Gastroesophageal sphincter (tissue), 3 donors: ENCODE measurements around the gene NBEA.

Experiments used
- EP300 ChIP-seq: sonication (generic); formaldehyde crosslinking; IDR thresholded peaks from one replicate; pipeline ENCODE4 v1.6.1; 2017; ENCODE audit warnings: antibody characterized with exemption, mild to moderate bottlenecking
- POLR2A ChIP-seq, 2 donors: fragments of 450-650 bp; IDR thresholded peaks; one replicate each; pipeline ENCODE4 v1.6.1; 2017; ENCODE audit warnings: antibody characterized with exemption in 2 of 2, mild to moderate bottlenecking in 2 of 2, moderate library complexity in 1 of 2
- POLR2AphosphoS5 ChIP-seq: sonication (generic); formaldehyde crosslinking; IDR thresholded peaks from one replicate; pipeline ENCODE4 v1.6.1; 2017; ENCODE audit warnings: antibody characterized with exemption
- TF ChIP-seq, protein P1 (sequence below), 4 experiments: fragments of 200-600 bp in 2 of 4; fragments of 450-650 bp in 2 of 4; sonication (generic) in 1 of 4; IDR thresholded peaks; one replicate each; pipeline ENCODE4 v1.5.1; 2017 to 2019; ENCODE audit warnings: antibody characterized with exemption in 4 of 4, mild to moderate bottlenecking in 2 of 4, moderate library complexity in 2 of 4

DNA sequence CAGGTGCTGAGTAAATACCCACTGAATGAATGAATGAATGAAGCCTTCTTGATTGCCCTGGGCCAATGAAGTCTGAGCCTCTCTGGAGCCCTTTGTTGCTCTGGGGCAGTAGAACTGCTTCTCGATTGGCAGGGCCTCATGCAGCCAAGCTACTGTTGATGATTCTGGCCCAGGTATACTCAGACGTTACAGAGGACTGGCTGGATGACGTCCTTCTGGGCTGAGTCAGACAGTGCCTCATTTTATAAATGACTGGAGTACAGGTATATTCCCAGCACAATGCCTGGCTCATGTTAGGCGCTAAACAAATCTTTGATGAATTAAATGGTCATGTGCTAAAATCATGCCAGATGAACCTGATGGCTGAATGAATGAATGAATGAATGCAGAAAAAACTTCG lies 778.2 kb downstream of the NBEA start:
- TF ChIP-seq POLR2AphosphoS5 (no peak), POLR2A (IDR thresholded peaks at IDR 0.05) (no peak), EP300 (no peak)
- TF ChIP-seq, protein P1, sequence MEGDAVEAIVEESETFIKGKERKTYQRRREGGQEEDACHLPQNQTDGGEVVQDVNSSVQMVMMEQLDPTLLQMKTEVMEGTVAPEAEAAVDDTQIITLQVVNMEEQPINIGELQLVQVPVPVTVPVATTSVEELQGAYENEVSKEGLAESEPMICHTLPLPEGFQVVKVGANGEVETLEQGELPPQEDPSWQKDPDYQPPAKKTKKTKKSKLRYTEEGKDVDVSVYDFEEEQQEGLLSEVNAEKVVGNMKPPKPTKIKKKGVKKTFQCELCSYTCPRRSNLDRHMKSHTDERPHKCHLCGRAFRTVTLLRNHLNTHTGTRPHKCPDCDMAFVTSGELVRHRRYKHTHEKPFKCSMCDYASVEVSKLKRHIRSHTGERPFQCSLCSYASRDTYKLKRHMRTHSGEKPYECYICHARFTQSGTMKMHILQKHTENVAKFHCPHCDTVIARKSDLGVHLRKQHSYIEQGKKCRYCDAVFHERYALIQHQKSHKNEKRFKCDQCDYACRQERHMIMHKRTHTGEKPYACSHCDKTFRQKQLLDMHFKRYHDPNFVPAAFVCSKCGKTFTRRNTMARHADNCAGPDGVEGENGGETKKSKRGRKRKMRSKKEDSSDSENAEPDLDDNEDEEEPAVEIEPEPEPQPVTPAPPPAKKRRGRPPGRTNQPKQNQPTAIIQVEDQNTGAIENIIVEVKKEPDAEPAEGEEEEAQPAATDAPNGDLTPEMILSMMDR (IDR thresholded peaks at IDR 0.05), result no peak
